Endothelial cell of umbilical vein (primary cell): ENCODE measurements around the gene L2HGDH. TPM values are rescaled to one million over a fixed set of nuclear protein-coding genes. Genes with fewer than 3 reads are reported as not detected.

Experiments
- BruUV-seq: library from RNA; stranded (reverse); fragments of 400-500 nt; replicated peaks from 2 replicates; lab custom pipeline; 2021; lab: Mats Ljungman, UMichigan
- CTCF ChIA-PET: fragments of 300-600, 350-600 bp; sonication (Branson Sonifier 250); formaldehyde crosslinking; loops from one replicate; lab custom pipeline; 2021; ENCODE audit warnings: antibody characterized with exemption, inconsistent platforms; lab: Charles Lee
- POLR2A ChIA-PET: fragments of 300-600, 350-600 bp; sonication (Branson Sonifier 250); formaldehyde crosslinking; loops from one replicate; lab custom pipeline; 2021; ENCODE audit warnings: antibody characterized with exemption, inconsistent platforms; lab: Charles Lee
- DNase-seq: peaks from one replicate; pipeline ENCODE4 v3.0.0-alpha.2; 2011; ENCODE audit warnings: low read depth, low spot score
- FAIRE-seq: peaks from 2 replicates; lab custom pipeline; 2011; peaks lifted over from hg19 to GRCh38; lab: Jason Lieb, UNC
- H2AFZ ChIP-seq: 2 replicates; pipeline ENCODE4 v1.6.0; 2012; ENCODE audit warnings: low read depth, low read length, control low read depth, inconsistent platforms
- H3K27ac ChIP-seq: 2 replicates; pipeline ENCODE4 v1.5.1; 2011; ENCODE audit warnings: low read depth, mild to moderate bottlenecking, control low read depth, low read length, moderate library complexity; ENCODE audit not compliant: insufficient read depth
- H3K27me3 ChIP-seq, 2 experiments: 2 replicates each; pipeline versions ENCODE4 v1.6.0 to v1.6.1; 2011; ENCODE audit warnings: low read length in 2 of 2, mixed read lengths in 1 of 2; ENCODE audit not compliant: control insufficient read depth in 2 of 2, insufficient read depth in 2 of 2
- H3K36me3 ChIP-seq, 2 experiments: 2 replicates in 1 of 2; 3 replicates in 1 of 2; pipeline ENCODE4 v1.5.1; 2011; ENCODE audit warnings: low read length in 2 of 2, mild to moderate bottlenecking in 1 of 2, moderate library complexity in 1 of 2; ENCODE audit not compliant: control insufficient read depth in 2 of 2, insufficient read depth in 2 of 2; ENCODE audit errors: extremely low read depth in 1 of 2
- H3K4me1 ChIP-seq: 3 replicates; pipeline ENCODE4 v1.5.1; 2011; ENCODE audit warnings: mild to moderate bottlenecking, low read length; ENCODE audit not compliant: control insufficient read depth, insufficient read depth; ENCODE audit errors: extremely low read depth
- H3K4me2 ChIP-seq: 2 replicates; pipeline ENCODE4 v1.6.1; 2011; ENCODE audit warnings: low read length, control low read depth, mixed read lengths; ENCODE audit not compliant: insufficient read depth
- H3K4me3 ChIP-seq, 3 experiments: fragments of 200-600 bp in 1 of 3; sonication (generic), shearing (Covaris generic) in 1 of 3; replicated peaks in 1 of 3; 2 replicates each; pipeline ENCODE4 v1.5.1; 2011 to 2016; ENCODE audit warnings: control low read depth in 3 of 3, low read length in 3 of 3, mild to moderate bottlenecking in 2 of 3, inconsistent platforms in 1 of 3, low read depth in 1 of 3, moderate library complexity in 1 of 3; ENCODE audit not compliant: insufficient read depth in 1 of 3
- H3K79me2 ChIP-seq: 2 replicates; pipeline ENCODE4 v1.6.0; 2012; ENCODE audit warnings: low read length, inconsistent platforms; ENCODE audit not compliant: control insufficient read depth, insufficient read depth
- H3K9ac ChIP-seq: replicated peaks from 2 replicates; pipeline ENCODE3; 2011; ENCODE audit warnings: low read length, control low read depth; ENCODE audit not compliant: insufficient read depth; ENCODE audit errors: extremely low read depth
- H3K9me1 ChIP-seq: replicated peaks from 3 replicates; pipeline ENCODE4 v1.6.0; 2011; ENCODE audit warnings: mild to moderate bottlenecking, low read length; ENCODE audit not compliant: control insufficient read depth, insufficient read depth; ENCODE audit errors: extremely low read depth
- H3K9me3 ChIP-seq: replicated peaks from 2 replicates; pipeline ENCODE4 v1.5.1; 2012; ENCODE audit warnings: low read length, inconsistent platforms; ENCODE audit not compliant: control insufficient read depth, insufficient read depth
- H4K20me1 ChIP-seq: replicated peaks from 2 replicates; pipeline ENCODE3; 2011; ENCODE audit warnings: mild to moderate bottlenecking, low read length; ENCODE audit not compliant: control insufficient read depth, insufficient read depth; ENCODE audit errors: extremely low read depth
- EZH2 ChIP-seq: IDR thresholded peaks from 2 replicates; pipeline ENCODE4 v1.6.1; 2012; ENCODE audit warnings: borderline replicate concordance, low read depth, mild to moderate bottlenecking, moderate library complexity, low read length, inconsistent platforms; ENCODE audit not compliant: severe bottlenecking
- FOS ChIP-seq: IDR thresholded peaks from 2 replicates; pipeline ENCODE4 v1.6.1; 2011; ENCODE audit warnings: mild to moderate bottlenecking, low read length, moderate library complexity, borderline replicate concordance; ENCODE audit not compliant: insufficient read depth
- GATA2 ChIP-seq: IDR thresholded peaks from 2 replicates; pipeline ENCODE4 v1.7.0; 2011; ENCODE audit warnings: low read depth, mild to moderate bottlenecking, moderate library complexity, mixed read lengths, low read length; ENCODE audit not compliant: insufficient read length, insufficient read depth
- JUN ChIP-seq: IDR thresholded peaks from 2 replicates; pipeline ENCODE4 v1.6.1; 2011; ENCODE audit warnings: borderline replicate concordance, low read depth; ENCODE audit not compliant: insufficient read length, insufficient read depth
- MYC ChIP-seq: IDR thresholded peaks from one replicate; pipeline ENCODE4 v1.6.1; 2011; ENCODE audit warnings: mild to moderate bottlenecking, low read depth, low read length
- POLR2A ChIP-seq: IDR thresholded peaks from 2 replicates; pipeline ENCODE4 v1.6.1; 2012; ENCODE audit warnings: low read depth, mild to moderate bottlenecking, control low read depth, low read length
- POLR2AphosphoS5 ChIP-seq: IDR thresholded peaks from 2 replicates; pipeline ENCODE4 v1.6.1; 2012; ENCODE audit warnings: low read depth, mild to moderate bottlenecking, control low read depth, low read length, moderate library complexity; ENCODE audit not compliant: insufficient read depth
- dilution Hi-C: fragments of 300-500 bp; cut with MboI; formaldehyde crosslinking; loops from one replicate; pipeline ENCODE4 v1.15.0; 2019; ENCODE audit warnings: low sequenced_read_pairs; ENCODE audit not compliant: extremely low pct_ligation_motif_present
- intact Hi-C: fragments of 100-400 bp; cut with micrococcal nuclease; formaldehyde crosslinking; loops from one replicate; pipeline ENCODE4 v1.10.0; 2022
- polyA plus RNA-seq, 4 experiments: library from polyadenylated mRNA; depleted of rRNA in 3 of 4; stranded (reverse) in 3 of 4; unstranded in 1 of 4; fragments of >200 nt; gene quantifications; 2 replicates each; pipeline versions ENCODE4 v1.2.1 to v1.2.3, GENCODE V29; 2011 to 2012; ENCODE audit warnings: missing spikeins in 1 of 4
- total RNA-seq: library from RNA; stranded (reverse); gene quantifications from 2 replicates; pipeline ENCODE4 v1.2.3, GENCODE V29; 2021
- TF ChIP-seq, protein P1 (sequence below), 2 donors: IDR thresholded peaks; 1 replicate in 1 of 2; 2 replicates in 1 of 2; pipeline ENCODE4 v1.5.1; 2011; ENCODE audit warnings: low read length in 2 of 2, mild to moderate bottlenecking in 2 of 2, moderate library complexity in 2 of 2, control low read depth in 1 of 2, inconsistent platforms in 1 of 2, low read depth in 1 of 2; ENCODE audit not compliant: insufficient read depth in 1 of 2; ENCODE audit errors: extremely low read depth in 1 of 2
- TF ChIP-seq, protein P2 (sequence below): IDR thresholded peaks from 2 replicates; pipeline ENCODE4 v1.6.1; 2011; ENCODE audit not compliant: insufficient read depth, insufficient read length

Gene L2HGDH
- total and polyA plus RNA-seq, 2 donors (not counting 3 experiments of a cell fraction or from before 2014, with no cell fraction given): 2.5 to 5.3 TPM

DNA sequence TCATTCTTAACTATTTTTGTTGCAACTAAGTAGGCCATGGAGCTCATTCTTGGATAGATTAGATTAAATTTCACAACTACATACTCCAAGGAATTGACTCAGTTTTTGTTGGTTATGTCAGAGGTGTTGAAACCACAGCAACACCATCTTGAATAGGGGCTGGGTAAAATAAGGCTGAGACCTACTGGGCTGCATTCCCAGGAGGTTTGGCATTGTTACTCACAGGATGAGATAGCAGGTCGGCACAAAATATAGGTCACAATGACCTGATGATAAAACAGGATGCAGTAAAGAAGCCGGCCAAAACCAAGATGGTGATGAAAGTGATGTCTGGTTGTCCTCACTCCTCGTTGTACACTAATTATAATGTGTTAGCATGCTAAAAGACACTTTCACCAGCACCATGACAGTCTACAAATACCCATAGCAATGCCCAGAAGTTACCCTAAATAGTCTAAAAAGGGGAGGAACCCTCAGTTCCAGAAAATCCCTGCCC is 21.0 kb upstream of the L2HGDH start:
- Histone ChIP-seq H3K9ac (no peak overlapping the region), H3K4me1 (peaks cover 24% of the 10 kb centered on the region), H3K27me3 (no peaks in the 10 kb centered on the region), H3K36me3 (peaks cover 2% of the 10 kb centered on the region in 2 experiments), H4K20me1 (no peaks in the 10 kb centered on the region), H3K4me2 (no peak overlapping the region), H3K4me3 (no peak overlapping the region), H3K9me3 (no peaks in the 10 kb centered on the region), H3K27ac (no peak overlapping the region), H3K9me1 (no peaks in the 10 kb centered on the region), H3K79me2 (no peaks in the 10 kb centered on the region), H2AFZ (no peak overlapping the region)
- FAIRE-seq: peak; percentile 62
- TF ChIP-seq EZH2 (no peak), FOS (no peak), MYC (no peak), GATA2 (no peak), JUN (no peak), POLR2AphosphoS5 (peak; percentile 25), POLR2A (no peak)
- TF ChIP-seq, protein P1, sequence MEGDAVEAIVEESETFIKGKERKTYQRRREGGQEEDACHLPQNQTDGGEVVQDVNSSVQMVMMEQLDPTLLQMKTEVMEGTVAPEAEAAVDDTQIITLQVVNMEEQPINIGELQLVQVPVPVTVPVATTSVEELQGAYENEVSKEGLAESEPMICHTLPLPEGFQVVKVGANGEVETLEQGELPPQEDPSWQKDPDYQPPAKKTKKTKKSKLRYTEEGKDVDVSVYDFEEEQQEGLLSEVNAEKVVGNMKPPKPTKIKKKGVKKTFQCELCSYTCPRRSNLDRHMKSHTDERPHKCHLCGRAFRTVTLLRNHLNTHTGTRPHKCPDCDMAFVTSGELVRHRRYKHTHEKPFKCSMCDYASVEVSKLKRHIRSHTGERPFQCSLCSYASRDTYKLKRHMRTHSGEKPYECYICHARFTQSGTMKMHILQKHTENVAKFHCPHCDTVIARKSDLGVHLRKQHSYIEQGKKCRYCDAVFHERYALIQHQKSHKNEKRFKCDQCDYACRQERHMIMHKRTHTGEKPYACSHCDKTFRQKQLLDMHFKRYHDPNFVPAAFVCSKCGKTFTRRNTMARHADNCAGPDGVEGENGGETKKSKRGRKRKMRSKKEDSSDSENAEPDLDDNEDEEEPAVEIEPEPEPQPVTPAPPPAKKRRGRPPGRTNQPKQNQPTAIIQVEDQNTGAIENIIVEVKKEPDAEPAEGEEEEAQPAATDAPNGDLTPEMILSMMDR (IDR thresholded peaks at IDR 0.05; ENCODE audit: extremely low read depth in 1 of 2, insufficient read depth in 1 of 2, low read depth in 1 of 2, low read length in 2 of 2): no peak
- TF ChIP-seq, protein P2, sequence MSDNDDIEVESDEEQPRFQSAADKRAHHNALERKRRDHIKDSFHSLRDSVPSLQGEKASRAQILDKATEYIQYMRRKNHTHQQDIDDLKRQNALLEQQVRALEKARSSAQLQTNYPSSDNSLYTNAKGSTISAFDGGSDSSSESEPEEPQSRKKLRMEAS: no peak
- ChIA-PET CTCF (interaction anchor here (0.9 to 2.3 kb wide), 5 partner anchors 11 to 199 kb away, joined by 3 to 17 read pairs (median 3); partner anchors contain the start of gene MAP4K5), POLR2A (no interaction called here)
- DNase-seq: peak; percentile 34
- dilution Hi-C loops: no loop called here
- BruUV-seq: no TSS peak
- intact Hi-C loops: no loop called here
